Calu3 (cell line): Measurements from ENCODE around the gene RASSF7. TPM values are rescaled to one million over a fixed set of nuclear protein-coding genes. Genes with fewer than 3 reads are reported as not detected.

Experiments used
- BruUV-seq: library from RNA; stranded (reverse); fragments of 400-500 nt; replicated peaks from 2 replicates; lab custom pipeline; 2021; lab: Mats Ljungman, UMichigan
- CTCF ChIA-PET: fragments of 300-600 bp; sonication (Branson Sonifier 250); formaldehyde crosslinking; loops from one replicate; lab custom pipeline; 2022; ENCODE audit warnings: antibody characterized with exemption; lab: Charles Lee
- DNase-seq: peaks from one replicate; pipeline ENCODE4 v3.0.0; 2022
- H3K27ac Mint-ChIP-seq: one replicate; pipeline ENCODE4 v1.8.0; 2022; ENCODE audit warnings: mixed read lengths; ENCODE audit not compliant: unreplicated experiment
- H3K27me3 Mint-ChIP-seq: one replicate; pipeline ENCODE4 v1.8.0; 2022; ENCODE audit warnings: mixed read lengths; ENCODE audit not compliant: unreplicated experiment
- H3K36me3 Mint-ChIP-seq: one replicate; pipeline ENCODE4 v1.8.0; 2022; ENCODE audit warnings: mild to moderate bottlenecking, moderate library complexity, mixed read lengths; ENCODE audit not compliant: insufficient read depth, unreplicated experiment
- H3K4me1 Mint-ChIP-seq: one replicate; pipeline ENCODE4 v1.8.0; 2022; ENCODE audit warnings: mild to moderate bottlenecking, low read depth, mixed read lengths; ENCODE audit not compliant: unreplicated experiment
- H3K4me3 Mint-ChIP-seq: one replicate; pipeline ENCODE4 v1.8.0; 2022; ENCODE audit warnings: mild to moderate bottlenecking, low read depth, moderate library complexity, mixed read lengths; ENCODE audit not compliant: unreplicated experiment
- H3K9me3 Mint-ChIP-seq: one replicate; pipeline ENCODE4 v1.8.0; 2022; ENCODE audit warnings: low read depth, mixed read lengths; ENCODE audit not compliant: unreplicated experiment
- CTCF ChIP-seq: fragments of 200-600 bp; IDR thresholded peaks from one replicate; pipeline ENCODE4 v1.8.0; 2022; ENCODE audit warnings: antibody characterized with exemption; ENCODE audit not compliant: unreplicated experiment
- intact Hi-C: fragments of 100-400 bp; cut with micrococcal nuclease; formaldehyde crosslinking; loops from one replicate; pipeline ENCODE4 v1.10.0; 2022; ENCODE audit not compliant: unreplicated experiment
- total RNA-seq: library from RNA; stranded (reverse); gene quantifications from 2 replicates; pipeline ENCODE4 v1.2.3, GENCODE V29; 2022

The RASSF7 gene
- total RNA-seq, 1 experiment from 2014 or later: 93.3 TPM

- intact Hi-C loops: loop anchor here (10.0 kb wide), 1 partner anchor 171 kb away; no protein-coding TSS in a partner anchor
- Mint-ChIP-seq H3K36me3 (peaks cover 31% of the 10 kb centered on the region), H3K4me1 (no peaks in the 10 kb centered on the region), H3K27ac (peak overlapping the region; percentile 33), H3K27me3 (no peaks in the 10 kb centered on the region), H3K4me3 (peak overlapping the region; percentile 24), H3K9me3 (no peaks in the 10 kb centered on the region)
- CTCF ChIA-PET: no interaction called here
- DNase-seq: no peak
- no peak for TF ChIP-seq CTCF
- no TSS peak for BruUV-seq
These were observed 7.4 kb upstream of the RASSF7 start for GRCh38 chr11:553083-553987.

GRCh38 chr11:553988-554340 lies 6.8 kb upstream of the RASSF7 start:
- no TSS peak for BruUV-seq
- DNase-seq: no peak
- intact Hi-C loops: loop anchor here (10.0 kb wide), 1 partner anchor 171 kb away; no protein-coding TSS in a partner anchor
- Mint-ChIP-seq H3K4me1 (no peaks in the 10 kb centered on the region), H3K36me3 (peaks cover 36% of the 10 kb centered on the region), H3K27ac (no peak overlapping the region), H3K27me3 (no peaks in the 10 kb centered on the region), H3K4me3 (peak overlapping the region; percentile 54), H3K9me3 (no peaks in the 10 kb centered on the region)
- TF ChIP-seq CTCF: no peak
- CTCF ChIA-PET: interaction anchor here (1.0 kb wide), 1 partner anchor 101 kb away, joined by 11 read pairs; no protein-coding TSS in a partner anchor

GRCh38 chr11:554428-555226 lies 6.1 kb upstream of the RASSF7 start:
- DNase-seq: peak; percentile 81
- CTCF ChIA-PET: interaction anchor here (0.5 to 1.4 kb wide), 9 partner anchors 101 to 348 kb away, joined by 3 to 11 read pairs (median 4); partner anchors contain the start of genes BET1L, CD151, DEAF1 and TMEM80
- peak; percentile 72 for TF ChIP-seq CTCF
- Mint-ChIP-seq H3K27me3 (no peaks in the 10 kb centered on the region), H3K4me3 (peak overlapping the region; percentile 54), H3K27ac (no peak overlapping the region), H3K36me3 (peaks cover 39% of the 10 kb centered on the region), H3K4me1 (no peaks in the 10 kb centered on the region), H3K9me3 (no peaks in the 10 kb centered on the region)
- intact Hi-C loops: loop anchor here (10.0 kb wide), 1 partner anchor 170 kb away; no protein-coding TSS in a partner anchor
- no TSS peak for BruUV-seq

GRCh38 chr11:555227-555779 lies 5.5 kb upstream of the RASSF7 start:
- H3K4me3 Mint-ChIP-seq: peak overlapping the region; percentile 54
- H3K4me1 Mint-ChIP-seq: no peaks in the 10 kb centered on the region
- no peaks in the 10 kb centered on the region for H3K27me3 Mint-ChIP-seq
- no peak overlapping the region for H3K27ac Mint-ChIP-seq
- no peak for DNase-seq
- no TSS peak for BruUV-seq
- no peaks in the 10 kb centered on the region for H3K9me3 Mint-ChIP-seq
- no peak for TF ChIP-seq CTCF
- CTCF ChIA-PET: interaction anchor here (0.5 to 1.4 kb wide), 7 partner anchors 33 to 348 kb away, joined by 3 to 6 read pairs (median 4); partner anchors contain the start of genes BET1L, CD151, DEAF1 and TMEM80
- H3K36me3 Mint-ChIP-seq: peaks cover 45% of the 10 kb centered on the region
- intact Hi-C loops: loop anchor here (10.0 kb wide), 1 partner anchor 169 kb away; no protein-coding TSS in a partner anchor
